ENCODE data around the gene FIBP.
A peak's percentile ranks its signal among the peaks of the same experiment; 100 is the strongest.

Gene FIBP

DNA sequence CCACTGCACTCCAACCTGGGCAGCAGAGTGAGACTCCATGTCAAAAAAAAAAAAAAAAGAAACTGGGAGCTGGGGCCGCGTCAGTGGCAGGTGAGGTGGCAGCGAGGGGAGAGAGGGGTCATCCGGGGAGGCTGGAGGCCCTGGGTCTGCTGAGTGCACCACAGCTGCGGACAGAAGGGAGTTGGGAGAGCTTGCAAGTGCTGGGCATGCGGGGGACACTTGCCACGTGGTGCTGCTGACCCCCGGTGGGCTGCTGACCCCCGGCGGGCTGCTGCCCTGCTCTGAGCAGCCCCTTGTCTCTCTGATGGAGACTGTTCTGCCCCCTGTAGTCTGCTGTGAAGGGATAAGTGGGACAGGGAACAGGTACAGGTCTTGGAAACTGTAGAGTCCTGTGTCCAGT lies 33.6 kb upstream of the FIBP start:
- H3K36me3 ChIP-seq (ENCODE audit: low read depth), result peaks cover 48% of the 10 kb centered on the region
- H3K27me3 ChIP-seq (ENCODE audit: insufficient read depth, poor library complexity, severe bottlenecking), result no peaks in the 10 kb centered on the region
- ATAC-seq (ENCODE audit: low read depth) (no peak), DNase-seq (ENCODE audit: low spot score) (no peak)
- no peak overlapping the region for H3K4me3 ChIP-seq (ENCODE audit: severe bottlenecking)
- peaks cover 21% of the 10 kb centered on the region for H3K4me1 ChIP-seq (ENCODE audit: insufficient read depth, poor library complexity, severe bottlenecking)
- TF ChIP-seq CTCF (IDR thresholded peaks at IDR 0.05; ENCODE audit: poor library complexity, severe bottlenecking), result no peak
- no peak overlapping the region for H3K27ac ChIP-seq (ENCODE audit: poor library complexity, severe bottlenecking)
- H3K9me3 ChIP-seq (ENCODE audit: severe bottlenecking), result no peaks in the 10 kb centered on the region

DNA sequence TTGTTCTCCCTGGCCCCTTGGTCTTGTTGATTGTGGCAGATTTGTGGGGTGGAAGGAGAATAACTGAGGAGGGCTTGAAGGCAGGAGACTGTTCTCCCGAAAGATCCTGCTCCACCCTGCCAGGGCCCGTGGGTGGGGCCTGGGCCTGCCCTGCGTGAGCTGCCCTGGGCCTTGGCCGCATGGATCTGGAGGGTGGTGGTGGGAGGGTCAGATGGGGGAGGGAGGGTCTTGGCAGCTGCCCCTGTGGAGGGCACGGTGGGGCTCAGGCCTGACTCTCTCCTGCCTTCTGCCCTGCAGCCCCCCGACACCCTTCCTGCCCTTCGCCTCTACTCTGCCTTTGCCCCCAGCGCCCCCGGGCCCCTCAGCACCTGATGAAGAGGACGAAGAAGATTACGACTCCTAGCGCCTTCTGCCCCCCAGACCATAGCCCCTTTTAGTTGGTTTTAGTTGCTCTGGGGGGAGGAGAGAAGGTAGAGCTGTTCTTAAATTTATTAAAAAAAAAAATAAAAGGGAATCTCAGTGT lies 32.8 kb upstream of the FIBP start:
- no peak for ATAC-seq (ENCODE audit: low read depth)
- Histone ChIP-seq H3K27me3 (ENCODE audit: insufficient read depth, poor library complexity, severe bottlenecking) (no peaks in the 10 kb centered on the region), H3K36me3 (ENCODE audit: low read depth) (peaks cover 51% of the 10 kb centered on the region), H3K4me3 (ENCODE audit: severe bottlenecking) (no peak overlapping the region), H3K27ac (ENCODE audit: poor library complexity, severe bottlenecking) (peak overlapping the region; percentile 98), H3K9me3 (ENCODE audit: severe bottlenecking) (no peaks in the 10 kb centered on the region), H3K4me1 (ENCODE audit: insufficient read depth, poor library complexity, severe bottlenecking) (peaks cover 29% of the 10 kb centered on the region)
- DNase-seq (ENCODE audit: low spot score), result no peak
- TF ChIP-seq CTCF (IDR thresholded peaks at IDR 0.05; ENCODE audit: poor library complexity, severe bottlenecking), result no peak

- TF ChIP-seq CTCF (IDR thresholded peaks at IDR 0.05; ENCODE audit: poor library complexity, severe bottlenecking), result no peak
Observed at GRCh38 chr11:65920372-65920802, 32.1 kb upstream of the FIBP start.

DNA sequence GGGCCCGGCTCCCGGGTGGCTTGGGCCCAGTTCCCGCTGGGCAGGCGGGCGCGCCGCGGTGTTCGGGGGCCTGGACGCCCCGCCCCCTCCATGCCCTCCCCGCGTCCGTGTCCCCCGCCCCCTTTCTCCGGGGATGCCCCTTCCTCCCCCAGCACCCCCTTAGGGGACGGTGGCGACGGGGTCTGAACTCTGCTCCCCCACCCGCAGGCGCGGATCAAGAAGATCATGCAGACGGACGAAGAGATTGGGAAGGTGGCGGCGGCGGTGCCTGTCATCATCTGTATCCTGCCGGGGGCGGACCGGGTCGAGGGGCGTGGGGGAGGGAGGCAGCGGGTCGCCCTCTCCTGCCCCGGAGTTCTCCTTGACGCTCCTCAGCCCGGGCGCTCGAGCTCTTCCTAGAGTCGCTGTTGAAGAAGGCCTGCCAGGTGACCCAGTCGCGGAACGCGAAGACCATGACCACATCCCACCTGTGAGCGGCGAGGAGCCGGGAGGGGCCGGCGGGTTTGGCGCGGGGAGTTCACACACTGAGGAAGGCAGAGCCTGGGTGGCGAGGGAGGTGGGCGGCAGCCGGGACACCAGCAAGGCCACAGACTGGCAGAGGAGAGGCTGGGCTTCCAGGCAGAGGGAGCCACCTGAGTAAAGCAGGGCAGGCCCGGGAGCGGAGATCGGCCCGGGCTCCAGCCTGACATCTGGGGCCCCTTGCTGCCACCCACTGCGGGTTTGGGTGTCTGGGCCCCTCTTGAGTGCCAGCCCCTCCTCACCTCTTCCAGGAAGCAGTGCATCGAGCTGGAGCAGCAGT lies 31.5 kb upstream of the FIBP start:
- Histone ChIP-seq H3K36me3 (ENCODE audit: low read depth) (peaks cover 51% of the 10 kb centered on the region), H3K9me3 (ENCODE audit: severe bottlenecking) (no peaks in the 10 kb centered on the region), H3K4me3 (ENCODE audit: severe bottlenecking) (peak overlapping the region; percentile 80), H3K27ac (ENCODE audit: poor library complexity, severe bottlenecking) (peak overlapping the region; percentile 98), H3K27me3 (ENCODE audit: insufficient read depth, poor library complexity, severe bottlenecking) (no peaks in the 10 kb centered on the region), H3K4me1 (ENCODE audit: insufficient read depth, poor library complexity, severe bottlenecking) (peaks cover 41% of the 10 kb centered on the region)
- DNase-seq (ENCODE audit: low spot score), result no peak
- ATAC-seq (ENCODE audit: low read depth), result peak; percentile 1
- no peak for TF ChIP-seq CTCF (IDR thresholded peaks at IDR 0.05; ENCODE audit: poor library complexity, severe bottlenecking)

More at GRCh38 chr11:65920372-65920802, 32.1 kb upstream of the FIBP start:
- Histone ChIP-seq H3K27me3 (ENCODE audit: insufficient read depth, poor library complexity, severe bottlenecking) (no peaks in the 10 kb centered on the region), H3K36me3 (ENCODE audit: low read depth) (peaks cover 51% of the 10 kb centered on the region), H3K4me3 (ENCODE audit: severe bottlenecking) (peak overlapping the region; percentile 80), H3K27ac (ENCODE audit: poor library complexity, severe bottlenecking) (peak overlapping the region; percentile 98), H3K9me3 (ENCODE audit: severe bottlenecking) (no peaks in the 10 kb centered on the region), H3K4me1 (ENCODE audit: insufficient read depth, poor library complexity, severe bottlenecking) (peaks cover 34% of the 10 kb centered on the region)
- DNase-seq (ENCODE audit: low spot score), result no peak
- no peak for ATAC-seq (ENCODE audit: low read depth)

GRCh38 chr11:65919141-65919572 lies 30.9 kb upstream of the FIBP start, which contains the start of gene DRAP1:
DRAP1 (plus strand) TSS chr11:65919426; CDS start chr11:65919502, 76 bp downstream.
- H3K27me3 ChIP-seq (ENCODE audit: insufficient read depth, poor library complexity, severe bottlenecking), result no peaks in the 10 kb centered on the region
- peaks cover 44% of the 10 kb centered on the region for H3K4me1 ChIP-seq (ENCODE audit: insufficient read depth, poor library complexity, severe bottlenecking)
- DNase-seq (ENCODE audit: low spot score) (peak; percentile 98), ATAC-seq (ENCODE audit: low read depth) (peak; percentile 69)
- H3K9me3 ChIP-seq (ENCODE audit: severe bottlenecking), result no peaks in the 10 kb centered on the region
- peaks cover 51% of the 10 kb centered on the region for H3K36me3 ChIP-seq (ENCODE audit: low read depth)
- H3K27ac ChIP-seq (ENCODE audit: poor library complexity, severe bottlenecking), result peak within 1 kb of the TSS; percentile 98
- no peak for TF ChIP-seq CTCF (IDR thresholded peaks at IDR 0.05; ENCODE audit: poor library complexity, severe bottlenecking)
- peak within 1 kb of the TSS; percentile 80 for H3K4me3 ChIP-seq (ENCODE audit: severe bottlenecking)
